Bronchial epithelial cell (primary cell): Measurements from ENCODE around the gene CSTB. TPM values are rescaled to one million over a fixed set of nuclear protein-coding genes. Genes with fewer than 3 reads are reported as not detected.

ENCODE experiments used
- DNase-seq: peaks from one replicate; pipeline ENCODE4 v3.0.0-alpha.2; 2010; ENCODE audit warnings: low read depth
- FAIRE-seq: peaks from 2 replicates; lab custom pipeline; 2011; peaks lifted over from hg19 to GRCh38; lab: Jason Lieb, UNC
- H3K27me3 ChIP-seq: 2 replicates; pipeline ENCODE4 v1.5.1; 2011; ENCODE audit warnings: low read length; ENCODE audit not compliant: control insufficient read depth, insufficient read depth
- H3K36me3 ChIP-seq: 2 replicates; pipeline ENCODE4 v1.5.1; 2011; ENCODE audit warnings: low read length; ENCODE audit not compliant: control insufficient read depth, insufficient read depth
- H3K4me3 ChIP-seq: 2 replicates; pipeline ENCODE4 v1.5.1; 2011; ENCODE audit warnings: mild to moderate bottlenecking, low read depth, low read length, control low read depth
- total RNA-seq: library from RNA; depleted of rRNA; stranded (reverse); fragments of >200 nt; gene quantifications from 2 replicates; pipeline ENCODE4 v1.2.1, GENCODE V29; 2014
- TF ChIP-seq, protein P1 (sequence below): IDR thresholded peaks from 2 replicates; pipeline ENCODE4 v1.5.1; 2011; ENCODE audit warnings: mild to moderate bottlenecking, moderate library complexity, low read length, control low read depth, inconsistent platforms; ENCODE audit not compliant: insufficient read depth, severe bottlenecking

Gene CSTB
- total RNA-seq, 1 donor from 2014 or later, result 31.3 TPM

DNA sequence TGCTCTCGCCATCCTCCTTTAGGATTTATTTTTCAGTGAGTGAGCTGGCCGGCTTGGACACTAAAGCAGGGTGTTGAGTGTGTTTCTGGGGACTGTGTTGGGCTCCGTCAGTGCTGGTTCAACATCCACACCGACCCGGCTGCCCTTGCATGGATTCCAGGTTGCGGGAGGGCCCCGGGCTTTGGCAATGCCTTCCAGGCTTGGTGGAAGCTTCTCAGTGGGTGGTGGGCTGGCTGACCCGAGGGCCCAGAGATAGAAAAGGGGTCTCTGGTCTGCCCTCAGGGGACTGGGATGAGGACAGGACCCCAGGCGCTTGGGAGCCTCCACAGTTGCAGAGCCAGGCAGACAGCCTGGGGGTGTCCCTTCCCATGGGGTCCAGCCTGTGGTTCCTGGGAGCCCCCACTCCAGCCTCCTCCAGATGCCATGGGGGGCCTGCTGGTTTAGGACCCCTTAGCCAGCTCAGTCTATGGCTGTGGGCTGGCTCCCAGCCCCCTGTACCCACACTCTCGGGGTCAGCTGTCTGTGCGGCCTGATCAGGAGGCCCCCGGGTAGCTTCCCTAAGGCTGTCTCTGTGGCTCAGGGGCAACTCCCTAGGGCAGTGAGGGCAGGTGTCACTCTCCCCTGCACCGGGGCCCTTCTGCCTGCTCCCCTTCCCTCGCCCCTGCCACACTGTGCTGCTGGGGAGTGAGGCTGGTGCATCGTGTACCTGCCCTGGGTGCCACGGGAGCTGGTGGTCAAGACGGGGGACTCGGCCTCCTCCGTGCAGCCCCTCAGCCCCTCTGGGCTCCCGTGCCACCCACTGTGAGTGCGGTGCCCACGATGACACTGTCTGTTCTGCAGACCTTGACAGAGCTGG, 40.6 kb downstream of the CSTB start:
- TF ChIP-seq, protein P1, sequence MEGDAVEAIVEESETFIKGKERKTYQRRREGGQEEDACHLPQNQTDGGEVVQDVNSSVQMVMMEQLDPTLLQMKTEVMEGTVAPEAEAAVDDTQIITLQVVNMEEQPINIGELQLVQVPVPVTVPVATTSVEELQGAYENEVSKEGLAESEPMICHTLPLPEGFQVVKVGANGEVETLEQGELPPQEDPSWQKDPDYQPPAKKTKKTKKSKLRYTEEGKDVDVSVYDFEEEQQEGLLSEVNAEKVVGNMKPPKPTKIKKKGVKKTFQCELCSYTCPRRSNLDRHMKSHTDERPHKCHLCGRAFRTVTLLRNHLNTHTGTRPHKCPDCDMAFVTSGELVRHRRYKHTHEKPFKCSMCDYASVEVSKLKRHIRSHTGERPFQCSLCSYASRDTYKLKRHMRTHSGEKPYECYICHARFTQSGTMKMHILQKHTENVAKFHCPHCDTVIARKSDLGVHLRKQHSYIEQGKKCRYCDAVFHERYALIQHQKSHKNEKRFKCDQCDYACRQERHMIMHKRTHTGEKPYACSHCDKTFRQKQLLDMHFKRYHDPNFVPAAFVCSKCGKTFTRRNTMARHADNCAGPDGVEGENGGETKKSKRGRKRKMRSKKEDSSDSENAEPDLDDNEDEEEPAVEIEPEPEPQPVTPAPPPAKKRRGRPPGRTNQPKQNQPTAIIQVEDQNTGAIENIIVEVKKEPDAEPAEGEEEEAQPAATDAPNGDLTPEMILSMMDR, result no peak
- H3K27me3 ChIP-seq, result no peaks in the 10 kb centered on the region
- H3K4me3 ChIP-seq, result no peak overlapping the region
- FAIRE-seq, result no peak
- H3K36me3 ChIP-seq, result peaks cover 32% of the 10 kb centered on the region
- no peak for DNase-seq

DNA sequence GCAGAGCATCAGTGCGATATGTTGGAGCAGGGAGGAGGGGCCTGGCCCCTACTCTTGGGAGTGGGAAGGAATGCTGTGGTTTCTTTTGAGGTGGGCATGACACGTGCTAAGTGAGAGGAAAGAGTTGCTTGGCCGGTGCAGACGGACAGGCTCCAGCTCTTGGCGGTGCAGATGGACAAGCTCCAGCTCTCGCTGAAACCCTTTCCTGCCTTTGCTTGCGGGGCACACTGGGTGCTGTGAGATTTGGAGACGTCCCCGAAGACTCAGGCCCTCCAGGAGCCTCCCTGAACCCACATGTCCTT, 41.2 kb downstream of the CSTB start:
- H3K4me3 ChIP-seq, result no peak overlapping the region
- H3K36me3 ChIP-seq, result peaks cover 32% of the 10 kb centered on the region
- FAIRE-seq, result no peak
- TF ChIP-seq, protein P1, result no peak
- no peaks in the 10 kb centered on the region for H3K27me3 ChIP-seq
- no peak for DNase-seq

DNA sequence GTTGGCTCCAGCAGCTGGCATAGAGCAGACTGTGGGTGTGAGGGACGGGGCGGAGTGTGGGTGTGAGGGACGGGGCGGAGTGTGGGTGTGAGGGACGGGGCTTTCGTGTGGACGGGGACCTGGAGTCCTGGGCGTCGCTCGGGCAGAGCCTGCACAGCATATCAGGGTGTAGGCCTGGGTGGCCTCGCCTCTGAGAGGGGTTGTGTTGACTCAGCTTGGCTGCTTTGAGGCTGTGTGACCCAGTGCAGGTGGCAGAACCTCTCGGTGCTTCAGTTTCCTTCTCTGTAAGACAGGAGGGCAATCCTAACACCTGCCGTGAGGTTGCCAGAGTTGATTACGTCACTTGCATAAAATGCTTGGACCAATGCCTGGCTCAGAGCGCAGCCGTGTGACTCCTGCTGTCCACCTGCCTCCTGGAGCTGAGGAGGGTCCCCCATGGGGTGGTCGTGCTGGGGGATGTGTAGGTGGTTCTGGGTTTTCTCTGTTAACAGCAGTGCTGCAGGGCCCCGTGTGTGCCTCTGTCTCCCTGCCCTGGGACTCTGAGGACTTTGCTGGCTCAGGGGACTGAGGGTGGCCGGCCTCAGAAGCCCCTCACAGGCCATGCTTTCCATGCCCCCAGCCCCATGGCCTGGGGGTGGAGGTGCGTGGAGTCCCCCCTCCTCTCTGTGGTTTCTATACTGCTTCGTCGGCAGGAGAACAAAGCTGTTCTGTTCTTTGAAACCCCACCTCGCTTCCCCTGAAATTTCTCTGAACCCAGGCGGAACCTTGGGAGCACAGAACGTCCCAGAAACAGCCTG, 41.8 kb downstream of the CSTB start:
- H3K4me3 ChIP-seq, result no peak overlapping the region
- H3K27me3 ChIP-seq, result no peaks in the 10 kb centered on the region
- DNase-seq, result peak; percentile 49
- TF ChIP-seq, protein P1, result no peak
- peaks cover 34% of the 10 kb centered on the region for H3K36me3 ChIP-seq
- FAIRE-seq, result peak; percentile 70

DNA sequence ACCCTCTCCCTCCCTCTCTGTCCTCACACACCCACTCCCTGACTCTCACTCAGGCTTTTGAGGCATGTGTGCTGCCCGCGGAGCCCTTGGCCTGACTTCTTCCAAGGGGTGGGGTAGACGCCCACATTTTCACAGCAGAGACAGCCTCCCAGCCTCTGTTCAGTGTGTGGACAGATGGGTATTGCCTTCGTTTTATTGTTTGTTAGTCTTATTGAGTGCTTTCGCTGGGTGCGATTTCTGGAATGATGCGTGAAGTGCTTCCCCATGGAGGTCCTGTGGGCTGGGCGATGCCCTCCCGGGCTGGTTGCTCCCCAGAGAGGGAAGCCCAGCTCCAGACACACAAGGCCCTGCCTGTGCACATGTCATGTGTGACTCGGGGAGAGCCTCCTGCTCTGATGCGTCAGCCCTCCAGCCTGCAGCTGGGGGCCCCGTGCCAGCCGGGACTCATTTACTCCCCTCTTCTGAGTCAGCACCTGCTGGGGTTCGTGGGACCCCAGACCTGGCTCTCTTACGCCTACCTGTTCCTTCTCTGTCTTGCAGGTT, 42.5 kb downstream of the CSTB start:
- H3K36me3 ChIP-seq, result peaks cover 35% of the 10 kb centered on the region
- H3K4me3 ChIP-seq, result no peak overlapping the region
- H3K27me3 ChIP-seq, result no peaks in the 10 kb centered on the region
- TF ChIP-seq, protein P1, result no peak
- peak; percentile 53 for DNase-seq
- no peak for FAIRE-seq

DNA sequence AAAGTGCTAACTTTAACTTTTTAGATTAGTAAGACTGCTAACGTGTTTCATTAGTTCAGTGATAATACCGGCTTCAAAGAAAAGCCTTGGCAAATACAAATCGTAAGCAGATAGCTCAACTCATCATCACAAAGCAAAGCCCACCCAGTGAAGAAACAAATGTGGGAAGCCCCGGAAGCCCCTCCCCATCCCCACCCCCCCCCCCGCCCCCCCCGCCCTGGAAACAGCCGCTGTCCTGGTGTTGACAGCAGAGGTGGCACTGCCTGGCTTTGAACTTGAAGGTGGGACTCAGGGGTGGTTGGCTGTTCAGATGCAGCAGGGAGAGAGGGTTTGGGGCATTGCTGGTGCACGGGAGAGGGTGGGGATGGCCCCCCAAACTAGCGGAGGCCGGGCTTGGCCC, 43.0 kb downstream of the CSTB start:
- no peaks in the 10 kb centered on the region for H3K27me3 ChIP-seq
- no peak overlapping the region for H3K4me3 ChIP-seq
- DNase-seq (no peak), FAIRE-seq (no peak)
- TF ChIP-seq, protein P1, result no peak
- H3K36me3 ChIP-seq, result peaks cover 36% of the 10 kb centered on the region
